Astrocyte of the cerebellum (primary cell): ENCODE measurements around the gene MEGF11.

Experiments used
- DNase-seq: peaks from one replicate; pipeline ENCODE4 v3.0.0-alpha.2; 2011; ENCODE audit warnings: low read depth
- H3K4me3 ChIP-seq: 2 replicates; pipeline ENCODE4 v1.5.1; 2011; ENCODE audit warnings: mild to moderate bottlenecking, low read depth, low read length, moderate library complexity
- in situ Hi-C: cut with HindIII; loops from 2 replicates; pipeline ENCODE4 v1.10.0; 2017; ENCODE audit warnings: low sequenced_read_pairs
- TF ChIP-seq, protein P1 (sequence below): IDR thresholded peaks from 2 replicates; pipeline ENCODE4 v1.5.1; 2012; ENCODE audit warnings: low read length, low read depth, moderate library complexity, mild to moderate bottlenecking; ENCODE audit errors: missing control alignments

Gene MEGF11

DNA sequence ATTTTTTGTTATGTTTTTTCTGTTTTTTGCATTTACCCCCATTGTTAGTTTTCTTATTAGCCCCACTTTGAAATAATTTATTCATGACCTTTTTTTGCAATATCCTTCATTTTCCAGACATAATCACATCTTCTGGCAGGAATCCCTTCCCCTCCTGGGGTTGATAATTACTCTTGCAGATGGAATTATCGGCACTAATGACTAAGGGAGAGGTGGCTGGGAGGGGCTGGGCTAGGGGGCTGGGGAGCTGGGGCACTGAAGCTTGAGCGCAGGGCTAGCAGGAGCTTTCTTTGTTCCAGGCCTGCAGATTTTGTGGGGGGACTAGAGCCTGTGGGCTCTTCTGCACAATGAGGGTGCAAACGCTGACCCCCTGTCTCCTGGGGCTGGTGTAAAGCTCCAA, 306.5 kb downstream of the MEGF11 start:
- DNase-seq, result no peak
- in situ Hi-C loops, result no loop called here
- TF ChIP-seq, protein P1, sequence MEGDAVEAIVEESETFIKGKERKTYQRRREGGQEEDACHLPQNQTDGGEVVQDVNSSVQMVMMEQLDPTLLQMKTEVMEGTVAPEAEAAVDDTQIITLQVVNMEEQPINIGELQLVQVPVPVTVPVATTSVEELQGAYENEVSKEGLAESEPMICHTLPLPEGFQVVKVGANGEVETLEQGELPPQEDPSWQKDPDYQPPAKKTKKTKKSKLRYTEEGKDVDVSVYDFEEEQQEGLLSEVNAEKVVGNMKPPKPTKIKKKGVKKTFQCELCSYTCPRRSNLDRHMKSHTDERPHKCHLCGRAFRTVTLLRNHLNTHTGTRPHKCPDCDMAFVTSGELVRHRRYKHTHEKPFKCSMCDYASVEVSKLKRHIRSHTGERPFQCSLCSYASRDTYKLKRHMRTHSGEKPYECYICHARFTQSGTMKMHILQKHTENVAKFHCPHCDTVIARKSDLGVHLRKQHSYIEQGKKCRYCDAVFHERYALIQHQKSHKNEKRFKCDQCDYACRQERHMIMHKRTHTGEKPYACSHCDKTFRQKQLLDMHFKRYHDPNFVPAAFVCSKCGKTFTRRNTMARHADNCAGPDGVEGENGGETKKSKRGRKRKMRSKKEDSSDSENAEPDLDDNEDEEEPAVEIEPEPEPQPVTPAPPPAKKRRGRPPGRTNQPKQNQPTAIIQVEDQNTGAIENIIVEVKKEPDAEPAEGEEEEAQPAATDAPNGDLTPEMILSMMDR, result no peak
- no peak overlapping the region for H3K4me3 ChIP-seq

DNA sequence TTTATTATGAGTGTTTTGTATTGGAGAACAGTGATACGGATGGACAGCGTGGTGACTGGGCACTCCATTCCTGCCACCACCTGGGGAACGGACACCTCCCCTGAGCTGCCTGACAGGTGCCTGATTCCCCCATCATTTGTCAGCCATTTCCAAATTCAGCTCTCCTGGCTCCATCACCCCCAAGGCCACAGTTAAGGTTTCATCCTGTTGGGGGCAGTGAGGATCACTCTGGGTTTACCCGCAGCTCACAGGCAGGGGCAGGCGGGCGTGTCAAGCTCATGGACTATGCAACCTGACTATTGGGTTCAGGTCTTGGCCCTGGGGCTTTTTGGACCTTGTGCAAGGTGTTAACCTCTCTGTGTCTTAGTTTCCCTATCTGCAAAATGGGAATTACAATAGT, 307.9 kb downstream of the MEGF11 start:
- in situ Hi-C loops, result no loop called here
- DNase-seq, result no peak
- TF ChIP-seq, protein P1, result no peak
- no peak overlapping the region for H3K4me3 ChIP-seq

DNA sequence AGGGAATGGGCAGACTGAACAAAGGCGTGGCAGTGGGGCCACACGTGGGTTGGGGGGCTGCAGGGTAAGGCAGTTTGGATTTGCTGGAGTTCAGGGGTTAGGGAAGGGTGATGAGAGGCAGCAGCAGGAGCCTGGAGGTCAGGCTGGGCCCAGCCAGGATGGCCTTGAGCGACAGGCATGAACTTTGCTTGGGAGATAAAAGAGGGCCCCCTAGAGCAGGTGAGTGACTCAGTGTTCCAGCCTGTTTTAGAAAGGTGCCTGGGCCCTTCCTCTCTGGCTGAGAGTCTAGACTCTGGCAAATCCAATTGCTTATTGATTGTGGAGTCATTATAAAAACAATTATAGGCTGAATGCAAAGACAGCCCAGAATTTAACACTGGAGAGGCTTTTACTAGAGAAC, 309.1 kb downstream of the MEGF11 start:
- H3K4me3 ChIP-seq, result no peak overlapping the region
- in situ Hi-C loops, result no loop called here
- TF ChIP-seq, protein P1, result no peak
- DNase-seq, result no peak

DNA sequence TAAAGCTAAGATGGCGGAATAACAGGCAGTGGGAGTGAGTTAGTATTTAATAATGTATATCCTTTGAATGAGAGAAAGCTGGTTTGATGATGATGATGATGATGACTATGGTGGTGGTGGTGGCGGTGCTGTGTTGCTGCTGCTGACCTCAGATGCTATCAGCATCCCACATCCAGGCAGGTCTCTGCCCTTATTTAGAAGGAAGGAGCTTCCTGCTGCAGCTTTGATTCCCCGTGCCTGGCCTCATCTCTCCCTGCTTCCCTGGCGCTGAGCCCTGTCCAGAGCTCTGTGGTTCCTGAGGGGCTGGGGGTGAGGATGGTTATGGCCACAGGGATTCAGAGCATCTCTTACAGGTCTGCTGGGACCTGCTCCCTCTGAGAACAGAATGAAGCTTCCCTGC, 311.1 kb downstream of the MEGF11 start:
- in situ Hi-C loops, result no loop called here
- H3K4me3 ChIP-seq, result no peak overlapping the region
- no peak for DNase-seq
- TF ChIP-seq, protein P1, result no peak

DNA sequence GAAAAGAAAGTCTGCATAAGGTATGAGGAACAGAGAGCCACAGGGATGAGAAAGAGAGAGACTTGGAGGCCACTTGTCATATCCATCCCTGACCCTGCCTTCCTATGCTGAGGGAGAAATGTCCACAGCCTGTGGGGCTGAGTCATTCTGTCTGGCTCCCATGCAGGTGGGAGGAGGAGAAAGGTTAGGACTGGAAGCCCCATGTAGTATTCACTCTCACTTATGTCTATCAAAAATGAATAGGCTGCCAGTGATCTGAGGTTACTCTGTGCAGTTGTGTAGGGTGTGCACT, 313.0 kb downstream of the MEGF11 start:
- in situ Hi-C loops, result no loop called here
- DNase-seq, result no peak
- H3K4me3 ChIP-seq, result no peak overlapping the region
- TF ChIP-seq, protein P1, result no peak

DNA sequence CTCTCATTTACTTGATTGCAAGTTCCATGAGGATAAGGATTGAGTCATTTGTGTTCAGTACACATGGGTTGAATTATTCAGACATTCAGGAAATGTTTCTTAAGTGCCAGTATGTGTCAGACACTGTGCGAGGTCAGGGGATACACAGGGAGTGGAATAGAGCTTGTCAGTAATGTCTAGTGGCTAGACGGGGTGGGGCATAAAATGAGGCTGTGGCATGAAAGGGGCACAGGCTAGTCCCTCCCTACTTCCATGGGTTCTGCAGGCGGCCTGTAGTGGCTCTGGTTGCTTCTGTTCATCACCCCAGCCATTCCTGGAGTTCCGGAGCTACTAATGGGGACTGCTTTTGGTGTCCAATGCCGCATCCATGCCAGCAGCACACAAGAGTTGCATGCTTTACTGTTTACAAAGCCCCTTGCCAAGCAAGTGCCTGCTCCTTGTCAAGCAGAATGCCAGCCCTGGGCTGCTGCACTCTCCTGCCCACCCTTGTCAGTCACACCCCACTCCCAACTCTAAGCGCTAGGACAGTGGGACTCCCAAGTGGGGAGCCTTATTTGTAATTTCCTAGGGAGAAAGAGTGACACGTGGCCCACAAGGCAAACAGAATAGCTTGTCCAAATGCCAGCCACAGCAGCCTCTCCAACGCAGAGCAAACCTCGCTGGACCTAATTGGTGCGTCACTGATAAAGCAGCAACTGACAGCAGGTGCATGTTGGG, 313.5 kb downstream of the MEGF11 start:
- H3K4me3 ChIP-seq, result no peak overlapping the region
- TF ChIP-seq, protein P1, result no peak
- peak; percentile 34 for DNase-seq
- in situ Hi-C loops, result no loop called here
